PFSK-1 (cell line): Measurements from ENCODE around the gene EYA4.

Experiments
- FOXP2 ChIP-seq: optimal IDR thresholded peaks from 2 replicates; pipeline ENCODE3; 2011; ENCODE audit warnings: borderline replicate concordance, control low read depth, inconsistent platforms; ENCODE audit not compliant: insufficient read depth; ENCODE audit errors: extremely low read length, extremely low read depth
- POLR2AphosphoS5 ChIP-seq: IDR thresholded peaks from 2 replicates; pipeline ENCODE4 v1.6.1; 2012; ENCODE audit warnings: low read depth, mild to moderate bottlenecking, control low read depth, low read length, moderate library complexity
- REST ChIP-seq, 2 experiments: IDR thresholded peaks; 2 replicates each; pipeline versions ENCODE4 v1.6.1 to v1.8.0; 2011 to 2012; ENCODE audit warnings: low read depth in 2 of 2, low read length in 2 of 2, control low read depth in 1 of 2, inconsistent platforms in 1 of 2, mild to moderate bottlenecking in 1 of 2, moderate library complexity in 1 of 2; ENCODE audit not compliant: insufficient read depth in 1 of 2
- SIN3A ChIP-seq: IDR thresholded peaks from 2 replicates; pipeline ENCODE4 v1.6.1; 2012; ENCODE audit warnings: mild to moderate bottlenecking, low read length, moderate library complexity, borderline replicate concordance; ENCODE audit not compliant: insufficient read depth
- TAF1 ChIP-seq: IDR thresholded peaks from 2 replicates; pipeline ENCODE4 v1.6.1; 2012; ENCODE audit warnings: low read length, control low read depth, borderline replicate concordance; ENCODE audit not compliant: insufficient read depth

EYA4 gene

DNA sequence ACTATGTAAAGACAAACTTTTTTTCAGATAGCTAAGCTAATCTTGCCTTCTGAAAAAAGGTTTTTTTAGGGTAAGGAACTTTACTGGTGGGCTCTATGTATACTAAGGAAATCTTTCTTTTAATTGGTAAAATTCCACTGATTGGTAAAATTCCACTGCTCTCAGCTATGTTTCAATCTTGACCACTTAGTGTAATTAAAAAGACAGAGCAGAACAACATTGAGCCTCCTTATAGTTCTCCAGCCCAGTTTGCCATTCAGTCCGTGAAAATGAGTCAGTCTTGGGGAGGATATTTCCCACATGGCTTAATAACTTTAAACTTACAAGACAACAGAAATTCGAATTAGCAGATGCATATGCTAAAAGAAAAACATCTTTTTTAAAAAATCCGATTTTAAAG, 92.7 kb downstream of the EYA4 start:
- TF ChIP-seq FOXP2 (no peak), TAF1 (no peak), REST (IDR thresholded peaks at IDR 0.05; ENCODE audit: insufficient read depth in 1 of 2, low read depth in 2 of 2, low read length in 2 of 2) (no peak), SIN3A (no peak), POLR2AphosphoS5 (no peak)

DNA sequence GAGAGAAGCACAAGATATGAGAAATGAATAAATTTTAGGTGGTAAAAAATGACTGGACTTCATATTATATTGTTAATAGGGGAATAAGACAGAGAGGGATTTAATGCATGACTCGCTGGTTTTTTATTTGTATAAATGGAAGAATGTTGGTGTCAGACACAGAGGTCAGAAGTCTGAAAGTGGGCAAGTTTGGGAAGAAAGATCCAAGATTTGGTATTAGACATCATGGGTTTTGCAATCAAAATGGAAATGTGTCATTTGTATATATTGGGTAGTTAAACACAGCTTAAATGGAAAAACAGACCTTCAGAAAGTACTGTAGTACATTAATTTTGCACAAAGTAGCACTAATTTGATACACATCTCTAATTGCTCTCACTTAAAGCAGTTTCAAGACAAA, 96.2 kb downstream of the EYA4 start:
- TF ChIP-seq FOXP2 (no peak), POLR2AphosphoS5 (no peak), REST (IDR thresholded peaks at IDR 0.05; ENCODE audit: insufficient read depth in 1 of 2, low read depth in 2 of 2, low read length in 2 of 2) (no peak), SIN3A (no peak), TAF1 (no peak)

- no peak for TF ChIP-seq FOXP2
- TF ChIP-seq REST (IDR thresholded peaks at IDR 0.05; ENCODE audit: insufficient read depth in 1 of 2, low read depth in 2 of 2, low read length in 2 of 2), result no peak
- no peak for TF ChIP-seq TAF1
- no peak for TF ChIP-seq SIN3A
- no peak for TF ChIP-seq POLR2AphosphoS5
These were observed 98.6 kb downstream of the EYA4 start for GRCh38 chr6:133339543-133340384.

DNA sequence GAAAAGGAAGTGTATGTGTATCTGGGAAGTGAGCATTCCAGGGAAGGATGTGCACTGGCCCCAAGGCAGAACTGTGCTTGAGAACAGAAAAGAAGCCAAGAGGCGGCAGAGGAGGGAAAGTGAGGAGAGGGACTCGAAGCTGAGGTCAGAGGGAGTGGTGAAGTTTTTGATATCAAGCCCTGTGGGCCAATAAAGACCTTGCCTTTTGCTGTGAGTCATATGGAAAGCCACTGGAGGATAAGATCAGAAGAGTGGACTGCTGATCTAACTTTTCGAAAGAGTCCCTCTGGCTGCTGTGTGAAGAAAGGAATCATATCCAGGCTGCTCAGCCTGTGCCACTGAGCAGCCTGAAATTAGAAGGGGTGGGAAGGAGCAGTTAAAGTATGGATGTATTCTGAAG, 99.4 kb downstream of the EYA4 start:
- TF ChIP-seq SIN3A (no peak), TAF1 (no peak), POLR2AphosphoS5 (no peak), REST (IDR thresholded peaks at IDR 0.05; ENCODE audit: insufficient read depth in 1 of 2, low read depth in 2 of 2, low read length in 2 of 2) (no peak), FOXP2 (no peak)
